Astrocyte (in vitro differentiated cells and primary cell): ENCODE measurements around the gene TUBB. TPM values are rescaled to one million over a fixed set of nuclear protein-coding genes. Genes with fewer than 3 reads are reported as not detected.

ENCODE experiments used
- DNase-seq: peaks from one replicate; pipeline ENCODE4 v3.0.0-alpha.2; 2010; ENCODE audit warnings: low read depth
- FAIRE-seq: peaks from 2 replicates; lab custom pipeline; 2011; peaks lifted over from hg19 to GRCh38; lab: Jason Lieb, UNC
- H2AFZ ChIP-seq: 2 replicates; pipeline ENCODE4 v1.6.0; 2012; ENCODE audit warnings: low read depth, low read length, inconsistent platforms
- H3K27ac ChIP-seq: 2 replicates; pipeline ENCODE4 v1.5.1; 2011; ENCODE audit warnings: low read depth, low read length, inconsistent platforms
- H3K27me3 ChIP-seq: 2 replicates; pipeline ENCODE4 v1.6.0; 2011; ENCODE audit warnings: low read length, inconsistent platforms; ENCODE audit not compliant: insufficient read depth
- H3K36me3 ChIP-seq: 2 replicates; pipeline ENCODE4 v1.5.1; 2011; ENCODE audit warnings: low read length, inconsistent platforms; ENCODE audit not compliant: insufficient read depth
- H3K4me1 ChIP-seq: 2 replicates; pipeline ENCODE4 v1.5.1; 2011; ENCODE audit warnings: low read length, inconsistent platforms; ENCODE audit not compliant: insufficient read depth
- H3K4me2 ChIP-seq: 2 replicates; pipeline ENCODE4 v1.6.0; 2012; ENCODE audit warnings: low read length, inconsistent platforms
- H3K4me3 ChIP-seq: 2 replicates; pipeline ENCODE4 v1.5.1; 2011; ENCODE audit warnings: low read depth, mild to moderate bottlenecking, low read length, inconsistent platforms; ENCODE audit not compliant: insufficient read depth
- H3K79me2 ChIP-seq: 2 replicates; pipeline ENCODE4 v1.6.0; 2012; ENCODE audit warnings: mild to moderate bottlenecking, low read length, inconsistent platforms; ENCODE audit not compliant: insufficient read depth
- H3K9ac ChIP-seq: 2 replicates; pipeline ENCODE4 v1.6.0; 2012; ENCODE audit warnings: mild to moderate bottlenecking, low read length, inconsistent platforms
- H3K9me3 ChIP-seq: 2 replicates; pipeline ENCODE4 v1.5.1; 2012; ENCODE audit warnings: low read depth, mild to moderate bottlenecking, low read length, inconsistent platforms; ENCODE audit not compliant: insufficient read depth
- H4K20me1 ChIP-seq: 2 replicates; pipeline ENCODE4 v1.6.0; 2012; ENCODE audit warnings: low read length, inconsistent platforms; ENCODE audit not compliant: insufficient read depth
- H3K27ac Mint-ChIP-seq: one replicate; pipeline ENCODE4 v1.8.0; 2021; ENCODE audit warnings: mild to moderate bottlenecking, mixed read lengths; ENCODE audit not compliant: unreplicated experiment
- H3K27me3 Mint-ChIP-seq: one replicate; pipeline ENCODE4 v1.8.0; 2021; ENCODE audit warnings: low read depth, mixed read lengths; ENCODE audit not compliant: unreplicated experiment
- H3K36me3 Mint-ChIP-seq: one replicate; pipeline ENCODE4 v1.8.0; 2021; ENCODE audit warnings: low read depth, mixed read lengths; ENCODE audit not compliant: unreplicated experiment
- H3K4me1 Mint-ChIP-seq: one replicate; pipeline ENCODE4 v1.8.0; 2021; ENCODE audit warnings: low read depth, mixed read lengths; ENCODE audit not compliant: unreplicated experiment
- H3K4me3 Mint-ChIP-seq: one replicate; pipeline ENCODE4 v1.8.0; 2021; ENCODE audit warnings: mild to moderate bottlenecking, moderate library complexity, mixed read lengths; ENCODE audit not compliant: unreplicated experiment
- H3K9me3 Mint-ChIP-seq: one replicate; pipeline ENCODE4 v1.8.0; 2021; ENCODE audit warnings: mild to moderate bottlenecking, mixed read lengths; ENCODE audit not compliant: unreplicated experiment
- EZH2 ChIP-seq: IDR thresholded peaks from 2 replicates; pipeline ENCODE4 v1.6.1; 2012; ENCODE audit warnings: mild to moderate bottlenecking, low read length, inconsistent platforms; ENCODE audit not compliant: insufficient read depth
- total RNA-seq: library from RNA; stranded (reverse); gene quantifications from 2 replicates; pipeline ENCODE4 v1.2.1, GENCODE V29; 2021
- TF ChIP-seq, protein P1 (sequence below): IDR thresholded peaks from 2 replicates; pipeline ENCODE4 v1.5.1; 2011; ENCODE audit warnings: low read depth, mild to moderate bottlenecking, inconsistent platforms, low read length, moderate library complexity; ENCODE audit not compliant: insufficient read depth

Gene TUBB
- total RNA-seq, 1 donor from 2014 or later, result 887 TPM

DNA sequence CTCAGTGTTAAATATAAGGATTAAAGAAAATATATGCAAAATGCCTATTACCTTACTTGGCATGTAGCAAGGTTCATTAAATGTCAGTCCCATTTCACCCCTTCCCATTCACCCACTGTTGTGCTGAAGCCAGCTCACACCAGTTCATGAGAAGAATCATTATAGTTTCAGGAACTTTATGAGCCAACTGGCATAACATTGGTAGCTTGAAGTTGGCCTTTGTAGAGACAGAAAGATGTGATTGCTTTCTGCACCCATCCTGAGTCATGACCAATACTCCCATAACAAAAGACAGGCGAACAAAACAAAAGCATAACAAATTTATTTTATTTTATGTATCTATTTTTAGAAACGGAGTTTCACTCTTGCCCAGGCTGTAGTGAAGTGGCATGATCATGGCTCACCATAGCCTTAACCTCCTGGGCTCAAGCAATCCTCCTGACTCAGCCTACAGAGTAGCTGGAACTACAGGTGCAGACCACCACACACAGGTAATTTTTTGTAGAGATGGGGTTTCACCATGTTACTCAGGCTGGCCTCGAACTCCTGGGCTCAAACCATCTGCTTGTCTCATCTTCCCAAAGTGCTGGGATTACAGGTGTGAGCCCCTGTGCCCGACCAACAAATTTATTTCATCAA, 41.8 kb downstream of the TUBB start:
- FAIRE-seq (no peak), DNase-seq (no peak)
- Histone ChIP-seq H3K9ac (no peak overlapping the region), H3K4me3 (no peak overlapping the region), H3K9me3 (no peaks in the 10 kb centered on the region), H2AFZ (no peak overlapping the region), H3K4me2 (no peak overlapping the region), H4K20me1 (no peaks in the 10 kb centered on the region), H3K27ac (peak overlapping the region; percentile 5), H3K27me3 (no peaks in the 10 kb centered on the region), H3K4me1 (peaks cover 30% of the 10 kb centered on the region), H3K36me3 (no peaks in the 10 kb centered on the region), H3K79me2 (no peaks in the 10 kb centered on the region)
- Mint-ChIP-seq H3K4me1 (peaks cover 58% of the 10 kb centered on the region), H3K27me3 (no peaks in the 10 kb centered on the region), H3K27ac (peak overlapping the region; percentile 79), H3K4me3 (no peak overlapping the region), H3K9me3 (no peaks in the 10 kb centered on the region), H3K36me3 (no peaks in the 10 kb centered on the region)
- TF ChIP-seq, protein P1, sequence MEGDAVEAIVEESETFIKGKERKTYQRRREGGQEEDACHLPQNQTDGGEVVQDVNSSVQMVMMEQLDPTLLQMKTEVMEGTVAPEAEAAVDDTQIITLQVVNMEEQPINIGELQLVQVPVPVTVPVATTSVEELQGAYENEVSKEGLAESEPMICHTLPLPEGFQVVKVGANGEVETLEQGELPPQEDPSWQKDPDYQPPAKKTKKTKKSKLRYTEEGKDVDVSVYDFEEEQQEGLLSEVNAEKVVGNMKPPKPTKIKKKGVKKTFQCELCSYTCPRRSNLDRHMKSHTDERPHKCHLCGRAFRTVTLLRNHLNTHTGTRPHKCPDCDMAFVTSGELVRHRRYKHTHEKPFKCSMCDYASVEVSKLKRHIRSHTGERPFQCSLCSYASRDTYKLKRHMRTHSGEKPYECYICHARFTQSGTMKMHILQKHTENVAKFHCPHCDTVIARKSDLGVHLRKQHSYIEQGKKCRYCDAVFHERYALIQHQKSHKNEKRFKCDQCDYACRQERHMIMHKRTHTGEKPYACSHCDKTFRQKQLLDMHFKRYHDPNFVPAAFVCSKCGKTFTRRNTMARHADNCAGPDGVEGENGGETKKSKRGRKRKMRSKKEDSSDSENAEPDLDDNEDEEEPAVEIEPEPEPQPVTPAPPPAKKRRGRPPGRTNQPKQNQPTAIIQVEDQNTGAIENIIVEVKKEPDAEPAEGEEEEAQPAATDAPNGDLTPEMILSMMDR, result no peak
- no peak for TF ChIP-seq EZH2

DNA sequence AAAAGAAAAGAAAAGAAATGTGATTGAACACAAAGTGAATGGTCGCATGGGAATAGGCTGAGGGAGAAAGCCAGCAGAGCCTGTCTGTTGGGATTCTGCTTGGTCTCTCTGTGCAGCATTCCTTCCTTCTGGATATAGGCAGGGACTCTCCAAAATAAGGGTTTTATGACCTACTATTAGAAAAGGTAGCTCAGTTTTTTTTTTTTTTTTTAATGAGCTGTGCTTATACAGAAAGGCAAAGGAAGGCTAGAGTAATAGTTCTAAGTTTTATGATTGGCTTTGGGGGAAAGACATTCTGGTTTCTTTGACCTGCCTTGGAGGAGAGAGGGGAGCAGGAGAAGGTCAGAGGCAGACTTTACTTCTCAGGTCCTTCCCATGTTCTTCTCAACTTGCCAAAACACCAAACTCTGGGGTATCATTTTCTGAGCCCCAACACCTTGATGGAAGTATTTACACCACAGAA, 43.0 kb downstream of the TUBB start:
- TF ChIP-seq, protein P1, result no peak
- no peak for TF ChIP-seq EZH2
- no peak overlapping the region for H2AFZ ChIP-seq
- no peaks in the 10 kb centered on the region for H3K9me3 ChIP-seq
- Mint-ChIP-seq H3K27ac (peak overlapping the region; percentile 91), H3K4me3 (no peak overlapping the region), H3K9me3 (no peaks in the 10 kb centered on the region), H3K4me1 (peaks cover 60% of the 10 kb centered on the region), H3K36me3 (no peaks in the 10 kb centered on the region), H3K27me3 (no peaks in the 10 kb centered on the region)
- peak overlapping the region; percentile 74 for H3K9ac ChIP-seq
- peak overlapping the region; percentile 92 for H3K27ac ChIP-seq
- no peaks in the 10 kb centered on the region for H3K79me2 ChIP-seq
- peaks cover 32% of the 10 kb centered on the region for H3K4me1 ChIP-seq
- no peaks in the 10 kb centered on the region for H3K36me3 ChIP-seq
- H3K27me3 ChIP-seq, result no peaks in the 10 kb centered on the region
- H3K4me3 ChIP-seq, result no peak overlapping the region
- no peak for FAIRE-seq
- no peaks in the 10 kb centered on the region for H4K20me1 ChIP-seq
- DNase-seq, result no peak
- peak overlapping the region; percentile 57 for H3K4me2 ChIP-seq
